ENCODE results near the gene AQP2. TPM values are rescaled to one million over a fixed set of nuclear protein-coding genes. Genes with fewer than 3 reads are reported as not detected.
A peak's percentile ranks its signal among the peaks of the same experiment; 100 is the strongest.

Gene AQP2
- total RNA-seq, 1 donor from 2014 or later, result not detected

- no peak for FAIRE-seq
- no peak for DNase-seq (ENCODE audit: low read depth)
- no peak overlapping the region for H3K4me3 ChIP-seq (ENCODE audit: low read depth, low read length)
- TF ChIP-seq CTCF (IDR thresholded peaks at IDR 0.05; ENCODE audit: insufficient read depth, low read length, severe bottlenecking), result no peak
- no peaks in the 10 kb centered on the region for H3K36me3 ChIP-seq (ENCODE audit: control insufficient read depth, insufficient read depth, low read length)
- no peaks in the 10 kb centered on the region for H3K27me3 ChIP-seq (ENCODE audit: control insufficient read depth, insufficient read depth, low read length)
Measured at GRCh38 chr12:49973361-49973830, 22.9 kb downstream of the AQP2 start.

- peak; percentile 64 for TF ChIP-seq CTCF (IDR thresholded peaks at IDR 0.05; ENCODE audit: insufficient read depth, low read length, severe bottlenecking)
- no peaks in the 10 kb centered on the region for H3K36me3 ChIP-seq (ENCODE audit: control insufficient read depth, insufficient read depth, low read length)
- DNase-seq (ENCODE audit: low read depth) (peak; percentile 30), FAIRE-seq (no peak)
- no peak overlapping the region for H3K4me3 ChIP-seq (ENCODE audit: low read depth, low read length)
- H3K27me3 ChIP-seq (ENCODE audit: control insufficient read depth, insufficient read depth, low read length), result no peaks in the 10 kb centered on the region
Measured at GRCh38 chr12:49974231-49974675, 23.7 kb downstream of the AQP2 start.

- H3K36me3 ChIP-seq (ENCODE audit: control insufficient read depth, insufficient read depth, low read length), result no peaks in the 10 kb centered on the region
- TF ChIP-seq CTCF (IDR thresholded peaks at IDR 0.05; ENCODE audit: insufficient read depth, low read length, severe bottlenecking), result no peak
- FAIRE-seq (no peak), DNase-seq (ENCODE audit: low read depth) (no peak)
- H3K4me3 ChIP-seq (ENCODE audit: low read depth, low read length), result no peak overlapping the region
- H3K27me3 ChIP-seq (ENCODE audit: control insufficient read depth, insufficient read depth, low read length), result no peaks in the 10 kb centered on the region
Measured at GRCh38 chr12:49974677-49975317, 24.3 kb downstream of the AQP2 start.

- no peak for FAIRE-seq
- TF ChIP-seq CTCF (IDR thresholded peaks at IDR 0.05; ENCODE audit: insufficient read depth, low read length, severe bottlenecking), result no peak
- Histone ChIP-seq H3K27me3 (ENCODE audit: control insufficient read depth, insufficient read depth, low read length) (no peaks in the 10 kb centered on the region), H3K36me3 (ENCODE audit: control insufficient read depth, insufficient read depth, low read length) (no peaks in the 10 kb centered on the region), H3K4me3 (ENCODE audit: low read depth, low read length) (no peak overlapping the region)
- DNase-seq (ENCODE audit: low read depth), result no peak
Measured at GRCh38 chr12:49975318-49975761, 24.8 kb downstream of the AQP2 start.

- no peak for FAIRE-seq
- no peaks in the 10 kb centered on the region for H3K36me3 ChIP-seq (ENCODE audit: control insufficient read depth, insufficient read depth, low read length)
- no peak overlapping the region for H3K4me3 ChIP-seq (ENCODE audit: low read depth, low read length)
- no peak for DNase-seq (ENCODE audit: low read depth)
- no peak for TF ChIP-seq CTCF (IDR thresholded peaks at IDR 0.05; ENCODE audit: insufficient read depth, low read length, severe bottlenecking)
- no peaks in the 10 kb centered on the region for H3K27me3 ChIP-seq (ENCODE audit: control insufficient read depth, insufficient read depth, low read length)
Measured at GRCh38 chr12:49976557-49976956, 26.0 kb downstream of the AQP2 start.

- FAIRE-seq (no peak), DNase-seq (ENCODE audit: low read depth) (no peak)
- H3K27me3 ChIP-seq (ENCODE audit: control insufficient read depth, insufficient read depth, low read length), result no peaks in the 10 kb centered on the region
- H3K4me3 ChIP-seq (ENCODE audit: low read depth, low read length), result no peak overlapping the region
- no peaks in the 10 kb centered on the region for H3K36me3 ChIP-seq (ENCODE audit: control insufficient read depth, insufficient read depth, low read length)
- TF ChIP-seq CTCF (IDR thresholded peaks at IDR 0.05; ENCODE audit: insufficient read depth, low read length, severe bottlenecking), result no peak
Measured at GRCh38 chr12:49978125-49978524, 27.6 kb downstream of the AQP2 start.

All from bronchial epithelial cell (primary cell).